ENCODE results near the gene FASLG.

Gene FASLG

DNA sequence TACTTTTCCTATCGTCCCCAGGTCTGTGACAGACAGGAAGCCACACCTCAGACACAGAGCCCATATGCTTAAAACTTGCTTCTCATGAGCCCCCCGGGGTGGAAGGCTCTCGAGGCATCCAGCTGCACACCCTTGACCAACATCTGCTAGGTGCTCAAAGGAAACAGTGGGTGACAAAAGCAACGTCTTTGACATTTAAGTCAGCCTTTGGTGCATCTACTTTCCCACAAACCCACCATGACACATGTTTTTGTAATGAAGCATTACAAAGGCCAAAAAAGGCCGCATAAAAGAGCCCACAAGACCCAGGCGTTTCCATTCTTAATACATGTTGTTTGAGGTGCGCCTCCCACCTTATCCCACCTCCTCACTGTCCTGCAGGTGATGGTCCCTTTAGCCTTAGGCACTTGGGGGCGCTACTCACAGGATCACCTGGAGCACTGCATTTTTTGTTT lies 11.8 kb upstream of the FASLG start:
- DNase-seq: peak in 1 of 2 experiments; percentile 40

DNA sequence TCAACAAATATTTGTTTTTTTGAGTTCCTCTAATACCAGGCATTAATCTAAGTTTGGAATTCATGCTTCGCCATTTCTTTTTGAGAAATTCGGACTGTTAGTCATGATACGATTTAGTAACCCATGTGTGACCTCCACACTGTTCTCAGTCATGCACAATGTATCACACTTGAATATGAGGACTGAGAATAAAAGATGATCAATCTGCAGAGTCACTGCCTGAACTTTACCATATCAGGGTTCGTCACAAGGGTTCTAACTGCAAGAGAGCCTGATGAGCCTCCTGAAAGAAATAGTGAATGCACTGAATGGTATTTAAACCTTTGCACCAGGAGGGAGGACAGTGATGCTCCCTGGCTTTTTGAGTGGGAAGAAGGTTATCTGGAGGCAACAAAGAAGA lies 10.9 kb upstream of the FASLG start:
- DNase-seq: no peak

DNA sequence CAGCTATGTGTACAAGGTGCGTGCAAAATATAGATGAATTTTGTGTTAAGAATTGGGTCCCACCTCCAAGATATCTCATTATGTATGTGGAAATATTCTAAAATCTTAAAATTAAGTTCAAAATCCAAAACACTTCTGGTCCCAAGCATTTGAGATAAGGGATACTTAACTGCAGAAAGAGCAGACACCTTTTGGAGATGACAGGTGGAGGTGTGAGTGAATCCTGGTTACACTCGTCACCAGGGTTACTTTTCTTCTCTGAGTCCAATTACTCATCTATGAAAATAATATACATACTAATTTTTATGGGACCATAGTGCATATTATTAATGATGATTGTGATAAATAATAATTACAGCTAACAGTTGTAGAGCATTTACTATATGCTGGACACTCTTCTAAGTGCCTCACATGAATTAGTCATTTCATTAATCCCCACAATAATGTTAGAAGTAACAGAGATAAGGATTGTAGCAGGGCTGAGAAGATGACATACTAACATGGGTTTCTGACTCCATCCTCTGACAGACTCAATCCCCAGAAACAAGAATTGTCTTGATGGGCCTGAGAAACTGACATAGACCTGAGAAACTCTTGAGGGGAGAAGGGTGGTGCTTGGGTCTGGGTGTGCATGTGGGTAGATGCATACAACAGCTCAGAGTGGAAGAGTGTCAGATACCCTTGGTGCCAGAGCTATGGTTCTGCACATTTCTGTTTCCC lies 8.3 kb upstream of the FASLG start:
- DNase-seq: no peak

DNA sequence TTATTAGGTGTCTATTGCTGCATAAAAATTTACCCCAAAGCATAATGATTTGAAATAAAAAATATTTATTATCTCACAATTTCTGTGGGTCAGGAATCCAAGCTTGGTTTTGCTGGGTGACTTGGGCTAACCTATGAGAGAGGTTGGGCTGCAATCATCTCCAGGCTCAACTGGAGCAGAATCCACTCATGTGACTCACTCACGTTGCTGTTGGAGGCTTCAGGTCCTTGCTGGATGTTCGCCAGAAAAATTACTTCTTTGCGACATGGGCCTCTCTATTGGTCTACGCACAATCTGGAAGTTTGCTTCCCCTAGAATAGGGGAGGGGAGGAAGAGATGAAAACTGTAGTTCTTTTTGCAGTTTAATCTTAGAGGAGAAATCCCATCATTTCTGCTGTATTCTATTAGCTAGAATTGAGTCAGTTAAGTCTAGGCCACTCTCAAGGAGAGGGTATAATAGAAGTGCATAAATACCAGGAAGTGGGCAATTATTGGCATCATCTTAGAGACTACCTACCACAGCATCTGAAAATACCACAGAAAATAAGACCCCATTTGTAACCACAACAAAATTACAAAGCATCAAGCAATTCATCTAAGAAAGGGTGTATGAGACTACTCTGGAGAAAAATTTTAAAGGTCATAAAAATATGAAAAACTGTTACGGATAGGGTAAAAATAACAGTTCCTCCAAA lies 5.7 kb upstream of the FASLG start:
- no peak for DNase-seq

DNA sequence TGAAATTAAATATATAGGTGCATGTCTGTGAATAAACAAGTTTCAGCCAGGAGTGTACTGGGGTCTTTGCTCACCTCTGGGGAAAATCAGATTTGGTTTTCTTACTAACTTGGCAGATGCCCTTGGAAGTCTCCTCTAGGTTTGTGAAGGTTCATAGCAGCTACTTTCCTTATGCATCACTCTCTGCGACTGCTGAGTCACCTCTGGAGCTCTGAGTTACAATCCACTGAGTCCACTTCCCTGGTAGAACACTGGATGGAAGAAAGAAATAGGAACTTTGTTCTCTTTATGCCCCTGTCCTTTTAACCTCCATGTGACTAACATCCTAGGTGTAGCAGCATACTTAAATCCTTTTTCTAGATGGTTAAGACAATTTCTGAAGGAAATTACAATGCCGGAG lies 4.4 kb upstream of the FASLG start:
- no peak for DNase-seq

DNA sequence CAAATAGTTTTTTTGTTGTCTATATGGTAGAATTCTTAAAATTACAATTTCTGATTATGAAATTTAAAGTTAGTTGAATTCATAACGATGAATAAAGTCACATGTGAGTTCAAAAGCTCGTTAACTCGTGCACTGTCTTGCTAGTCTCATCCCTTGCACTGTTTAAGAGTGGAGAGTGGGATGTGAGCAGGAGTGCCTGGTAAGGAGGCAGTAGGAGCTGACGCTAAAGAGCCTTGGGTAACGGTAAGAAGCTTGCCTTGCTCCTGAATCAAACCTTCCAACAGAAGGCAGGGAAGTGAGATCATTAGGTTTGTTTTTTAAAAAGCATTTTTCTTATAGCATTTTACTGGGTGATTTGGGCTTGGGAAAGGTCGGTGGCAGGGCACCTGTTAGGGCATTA lies 2.3 kb upstream of the FASLG start:
- DNase-seq: no peak

DNA sequence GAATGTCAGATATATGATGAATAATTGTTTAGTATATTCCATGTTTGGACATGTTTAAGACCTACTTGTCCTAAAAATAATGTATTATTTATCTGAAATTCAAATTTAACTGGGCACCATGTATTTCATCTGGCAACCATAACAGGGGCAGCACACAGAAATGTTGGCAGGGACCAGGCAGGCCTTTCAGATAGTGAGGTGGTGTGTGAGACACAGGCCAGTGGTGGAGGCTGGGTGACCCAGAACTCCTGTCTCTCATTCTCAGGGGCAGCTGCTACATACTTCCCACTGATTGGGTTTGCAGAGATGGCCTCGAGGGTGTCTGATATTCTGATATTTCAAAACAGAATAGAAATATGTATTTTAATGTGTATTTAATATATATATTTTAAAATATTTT lies 1.3 kb upstream of the FASLG start:
- no peak for DNase-seq

DNA sequence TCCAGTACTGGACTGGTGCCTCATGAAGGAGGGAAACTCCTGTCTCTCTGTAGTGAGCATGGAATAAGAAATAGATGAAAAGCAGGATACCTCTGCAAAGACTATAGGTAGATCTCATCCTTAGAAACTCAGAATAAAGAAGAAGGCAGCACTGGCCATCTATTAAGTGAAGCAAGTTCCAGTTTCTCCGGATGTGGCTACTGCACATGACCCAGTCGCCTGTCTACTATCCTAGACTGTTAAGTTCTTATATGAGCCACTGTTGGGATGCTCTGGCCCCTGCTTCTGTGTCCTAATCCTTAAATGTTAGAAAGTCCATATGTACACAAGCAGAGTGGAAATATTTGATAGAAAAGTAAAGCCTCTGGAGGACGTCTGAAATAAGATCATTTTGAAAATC lies 2.2 kb downstream of the FASLG start:
- DNase-seq: no peak

DNA sequence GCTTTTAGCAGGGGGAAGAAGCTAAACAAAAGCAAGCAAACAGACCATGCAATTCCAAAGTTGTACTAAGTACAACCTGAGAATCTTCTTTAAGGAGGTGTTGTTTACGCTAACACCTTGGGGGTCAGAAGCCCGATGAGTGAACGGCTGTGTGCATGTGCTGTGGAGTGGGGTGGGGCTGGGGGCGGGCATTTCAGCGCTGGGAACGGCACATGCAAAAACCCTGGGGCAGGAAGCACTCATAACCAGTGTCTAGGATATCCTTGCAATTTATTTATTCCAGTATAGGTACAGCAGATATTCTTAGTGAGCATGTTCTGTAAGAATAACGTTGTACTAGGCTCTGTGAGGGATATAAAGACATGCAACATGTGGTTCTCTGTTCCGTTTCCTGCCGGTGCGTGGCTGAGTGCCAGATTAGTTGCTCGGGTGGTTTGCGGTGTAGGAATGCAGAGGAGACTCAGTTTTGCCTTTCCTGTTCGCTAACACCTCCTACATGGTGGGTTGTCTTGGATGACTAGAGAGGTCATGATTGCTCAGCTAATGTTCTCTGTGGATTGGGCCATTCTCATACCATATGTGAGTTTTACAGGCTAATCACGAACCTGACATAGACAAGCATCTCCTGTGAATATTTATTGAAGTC lies 3.7 kb downstream of the FASLG start:
- peak; percentile 90 to 94 for DNase-seq

DNA sequence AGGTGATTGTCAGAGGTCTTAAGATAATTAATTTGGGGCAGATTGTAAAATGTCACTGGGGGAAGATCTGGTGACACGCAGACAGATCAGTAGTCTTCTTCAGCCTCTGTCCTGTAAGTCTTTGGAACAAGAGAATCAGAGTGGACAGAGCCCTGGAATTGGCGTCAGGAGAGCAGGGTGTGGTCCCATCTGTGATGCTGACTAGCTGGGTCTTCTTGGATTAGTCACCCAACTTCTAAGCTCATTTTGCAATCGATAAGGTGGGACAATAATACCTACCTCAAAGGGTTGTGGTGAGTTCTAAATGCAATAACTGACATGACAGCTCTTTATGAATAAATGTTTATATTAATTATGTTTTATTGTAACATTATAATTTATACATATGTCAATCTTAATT lies 4.8 kb downstream of the FASLG start:
- DNase-seq: no peak

DNA sequence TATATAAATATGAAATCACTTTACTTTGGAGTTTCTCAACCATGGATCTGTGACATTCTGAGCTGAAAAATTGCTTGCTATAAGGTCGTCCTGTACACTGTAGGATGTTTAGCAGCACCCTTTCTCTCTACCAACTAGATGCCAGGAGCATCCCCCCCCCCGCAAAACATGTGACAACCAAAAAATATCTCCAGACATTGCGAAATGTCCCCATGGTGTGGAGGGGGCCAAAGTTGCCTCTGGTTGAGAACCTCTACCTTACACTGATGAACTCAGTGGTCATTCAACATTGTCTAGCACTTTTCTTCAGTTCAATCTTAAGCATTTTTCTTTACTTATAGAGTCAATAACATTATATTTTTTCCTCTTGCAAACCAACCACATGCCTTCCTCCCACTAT lies 9.2 kb downstream of the FASLG start:
- no peak for DNase-seq

DNA sequence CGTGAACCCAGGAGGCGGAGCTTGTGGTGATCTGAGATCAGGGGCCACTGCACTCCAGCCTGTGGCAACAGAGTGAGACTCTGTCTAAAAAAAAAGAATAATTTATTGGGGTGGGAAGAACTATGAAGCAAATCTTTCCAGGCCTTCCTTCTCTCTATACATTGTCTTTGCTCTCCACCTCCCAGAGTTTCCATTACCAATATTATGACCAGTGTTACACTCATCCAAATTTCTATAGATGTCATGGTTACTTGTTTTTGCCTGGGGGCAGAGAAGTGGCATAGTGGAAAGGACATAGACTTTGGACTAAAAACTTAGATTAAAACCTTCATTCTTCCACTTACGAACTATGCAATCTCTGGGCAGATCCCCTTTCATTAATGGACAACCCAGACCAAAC lies 10.1 kb downstream of the FASLG start:
- no peak for DNase-seq

DNA sequence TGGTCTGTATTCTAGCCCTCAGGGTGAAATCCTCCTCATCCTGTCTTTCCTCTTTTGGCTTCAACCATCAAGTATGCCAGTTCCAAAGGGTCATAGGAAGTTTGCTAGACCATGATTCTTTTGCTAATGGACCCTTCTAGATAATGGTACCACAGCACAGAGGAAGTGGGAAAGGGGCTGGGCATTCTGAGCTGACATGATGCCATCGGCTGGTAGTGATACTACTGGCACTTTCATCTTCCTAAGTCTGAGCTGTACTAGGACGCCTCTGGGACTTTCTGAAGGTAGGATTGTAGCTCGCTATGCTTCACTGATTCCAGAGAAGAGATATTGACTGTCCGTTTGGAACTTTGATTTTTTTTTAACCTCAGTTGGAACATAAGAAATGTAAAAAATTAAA lies 11.4 kb downstream of the FASLG start:
- peak in 1 of 2 experiments; percentile 60 for DNase-seq

DNA sequence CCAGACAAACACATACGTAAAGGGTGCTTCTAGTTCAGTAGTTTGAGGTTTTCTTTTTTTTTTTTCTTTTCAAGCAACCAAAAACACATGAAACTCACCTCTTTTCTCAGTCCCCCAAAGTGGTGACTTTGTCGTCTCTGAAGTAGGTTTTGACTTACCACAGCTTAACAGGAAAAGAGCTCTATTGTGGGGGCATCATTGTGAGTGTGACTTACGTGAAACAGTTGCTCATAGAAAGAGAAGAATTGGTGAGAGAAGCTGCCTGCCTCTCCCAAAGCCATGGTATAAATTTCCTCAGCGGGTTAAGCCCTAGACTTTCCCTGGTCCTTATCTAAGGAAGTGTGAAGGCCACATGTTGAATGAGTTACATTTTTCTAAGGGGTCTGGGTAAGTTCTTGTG lies 11.9 kb downstream of the FASLG start:
- DNase-seq: no peak

DNA sequence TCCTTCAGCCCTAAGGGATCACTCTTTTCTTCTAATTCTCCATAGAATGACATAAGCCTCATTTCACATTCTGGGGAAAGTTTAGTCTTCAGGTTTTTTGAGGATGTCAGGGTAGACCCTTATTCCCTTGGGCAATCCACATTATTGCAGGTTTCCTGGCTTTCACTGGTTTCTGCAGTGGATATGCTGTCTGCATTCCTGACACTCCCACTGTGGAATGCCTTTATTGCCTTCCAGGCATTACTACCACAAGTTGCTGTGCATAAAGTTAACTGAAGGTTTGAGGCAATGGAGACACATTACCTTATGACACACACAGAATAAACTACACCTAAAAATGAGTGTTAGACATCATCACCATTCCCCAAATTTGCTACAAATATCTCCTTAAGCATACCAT lies 12.7 kb downstream of the FASLG start:
- no peak for DNase-seq

DNA sequence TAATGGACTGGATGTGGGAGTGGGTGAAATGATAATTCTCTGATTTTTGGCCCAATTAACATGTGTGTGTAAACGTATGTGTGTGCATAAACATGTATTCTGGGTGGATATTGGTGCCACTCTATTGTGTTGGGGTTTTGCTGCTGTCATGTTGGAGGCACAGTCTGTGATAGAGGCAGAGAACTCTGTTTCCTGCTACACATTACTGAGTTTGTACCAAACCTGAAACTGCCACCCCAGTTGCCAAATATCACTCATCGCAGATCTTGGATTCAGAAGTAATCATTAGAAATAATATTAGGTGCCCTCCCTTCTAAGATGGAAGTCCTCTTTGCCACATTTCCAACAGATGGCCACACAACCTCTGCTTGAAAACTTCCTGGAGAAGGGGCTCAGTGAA lies 13.8 kb downstream of the FASLG start:
- no peak for DNase-seq

DNA sequence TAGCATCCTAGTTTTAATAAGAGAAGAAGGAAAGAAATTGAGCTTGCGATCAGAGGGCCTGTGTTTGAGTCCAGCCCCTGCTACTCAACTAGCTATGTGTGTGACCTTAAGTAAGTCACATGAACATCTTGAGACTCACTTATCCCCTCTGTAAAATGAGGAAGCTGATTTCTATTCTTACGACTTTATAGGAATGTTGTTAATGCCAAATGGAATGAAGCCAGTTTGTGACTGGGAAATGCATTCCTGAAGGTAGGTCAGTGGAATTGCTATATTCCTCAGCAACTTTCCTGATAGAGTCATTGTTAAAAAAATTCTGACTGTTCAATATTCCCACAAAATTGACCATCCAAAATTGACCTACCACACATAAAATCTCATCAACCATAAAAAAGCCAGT lies 14.9 kb downstream of the FASLG start:
- no peak for DNase-seq

DNA sequence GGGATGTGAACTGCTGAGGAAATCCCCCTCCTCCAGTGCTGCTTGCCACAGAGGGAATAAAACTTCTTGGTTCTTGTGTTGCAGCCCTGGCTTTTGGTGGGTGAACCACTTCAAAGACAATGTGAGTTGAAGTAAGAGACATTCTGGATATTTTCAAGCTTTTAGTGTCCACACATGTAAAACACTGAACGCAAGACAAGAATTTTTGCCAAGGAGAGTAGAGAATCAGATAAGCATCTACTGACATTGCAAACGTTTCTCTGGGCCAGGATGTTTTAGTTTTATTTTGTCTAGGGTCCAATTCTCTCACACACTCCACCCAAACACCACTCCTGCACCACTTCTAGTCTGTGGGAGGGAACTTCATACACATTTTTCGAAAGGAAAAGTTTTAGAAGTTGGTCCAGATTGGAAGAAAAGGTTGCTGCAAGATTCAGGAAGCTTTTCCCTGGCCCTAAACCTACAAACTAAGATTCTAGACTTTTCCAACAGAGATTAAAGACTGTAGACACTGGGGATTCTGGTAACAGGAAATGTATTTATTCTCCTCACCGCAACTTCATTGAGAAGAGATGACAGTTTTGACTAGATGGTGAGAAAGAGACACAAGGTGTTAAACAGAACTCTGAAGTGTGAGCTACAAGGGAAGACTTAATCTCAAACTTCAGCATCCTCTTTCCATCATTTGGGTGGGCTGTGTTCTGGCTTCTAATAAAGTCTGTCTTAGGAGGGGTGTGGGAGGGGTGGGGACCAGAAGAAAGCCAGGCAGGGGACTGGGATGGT lies 16.1 kb downstream of the FASLG start:
- no peak for DNase-seq

DNA sequence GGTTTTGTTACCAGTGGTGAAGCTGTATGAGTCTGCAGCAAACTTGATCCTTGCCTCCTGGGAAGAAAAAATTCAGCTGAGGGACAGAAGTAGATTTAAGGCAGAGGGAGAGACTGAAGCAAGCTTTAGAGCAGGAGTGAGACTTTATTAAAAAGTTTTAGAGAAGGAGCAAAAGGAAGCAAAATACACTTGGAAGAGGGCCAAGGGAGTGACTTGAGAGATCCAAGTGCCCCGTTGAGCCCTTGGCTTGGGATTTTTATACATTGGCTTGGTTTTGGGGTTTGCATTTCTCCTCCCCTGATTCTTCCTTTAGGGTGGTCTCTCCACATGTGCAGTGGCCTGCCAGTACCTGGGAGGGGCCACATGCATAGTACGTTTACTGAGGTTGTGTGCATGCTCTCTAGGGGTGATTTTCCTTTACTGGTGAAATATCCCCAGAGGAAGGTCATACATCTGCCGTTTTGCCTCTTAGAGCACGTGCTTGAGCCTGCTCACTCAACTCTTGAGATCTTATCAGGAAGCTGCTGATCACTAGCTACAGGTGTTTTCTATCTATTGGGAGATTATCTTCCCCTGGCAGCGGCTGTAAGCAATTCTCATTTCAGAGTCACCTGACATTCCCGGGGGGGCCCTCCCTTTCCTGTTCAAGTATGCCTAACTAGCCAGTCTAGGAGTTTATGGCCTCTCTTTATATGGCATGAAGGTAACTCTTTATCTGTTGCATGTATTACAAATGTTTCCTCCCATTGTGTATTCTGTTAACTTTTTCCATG lies 20.3 kb downstream of the FASLG start:
- DNase-seq: no peak

DNA sequence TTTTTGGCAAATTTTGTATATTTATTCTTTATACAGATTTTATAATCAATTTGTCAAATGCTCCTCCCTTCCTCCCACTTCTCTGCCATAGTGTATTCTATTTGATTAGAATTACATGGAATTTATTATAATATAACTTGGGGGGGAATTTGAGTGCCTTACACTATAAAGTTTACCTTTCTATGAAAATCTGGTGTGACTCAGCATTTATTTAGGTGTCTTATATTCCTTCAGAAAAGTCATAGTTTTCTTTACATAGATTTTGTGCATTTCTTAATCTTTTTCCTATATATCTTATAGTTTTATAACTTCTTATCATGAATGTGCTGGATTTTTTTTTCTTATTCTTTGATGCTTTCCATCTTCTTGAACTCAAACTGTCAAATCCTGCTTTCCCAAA lies 21.3 kb downstream of the FASLG start:
- DNase-seq: no peak

DNA sequence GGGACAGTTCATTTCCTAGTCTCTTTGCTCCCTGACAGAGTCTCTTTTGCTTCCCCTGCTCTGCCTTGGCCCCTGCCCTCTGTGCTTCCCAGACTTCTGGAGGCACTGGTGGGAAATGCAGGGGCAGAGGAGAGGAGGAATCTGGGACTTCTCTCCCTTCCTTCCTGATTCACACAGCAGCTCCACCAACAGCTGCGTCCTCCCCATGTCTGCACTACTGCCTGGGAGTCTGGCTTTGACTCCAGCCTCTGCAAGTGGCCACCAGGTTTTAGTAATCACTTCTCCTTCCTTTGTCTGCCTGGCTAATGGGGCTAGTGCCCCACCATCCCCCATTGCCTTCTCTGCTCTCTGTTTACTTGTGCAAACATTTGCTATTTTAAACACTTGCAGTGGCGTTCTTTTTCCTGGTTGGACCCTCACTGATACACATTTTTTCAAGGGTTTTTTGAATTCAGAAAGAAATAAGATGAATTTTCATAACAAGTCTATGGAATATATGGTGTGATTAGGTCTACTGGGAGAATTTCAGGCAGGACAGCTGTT lies 21.9 kb downstream of the FASLG start:
- DNase-seq: no peak

DNA sequence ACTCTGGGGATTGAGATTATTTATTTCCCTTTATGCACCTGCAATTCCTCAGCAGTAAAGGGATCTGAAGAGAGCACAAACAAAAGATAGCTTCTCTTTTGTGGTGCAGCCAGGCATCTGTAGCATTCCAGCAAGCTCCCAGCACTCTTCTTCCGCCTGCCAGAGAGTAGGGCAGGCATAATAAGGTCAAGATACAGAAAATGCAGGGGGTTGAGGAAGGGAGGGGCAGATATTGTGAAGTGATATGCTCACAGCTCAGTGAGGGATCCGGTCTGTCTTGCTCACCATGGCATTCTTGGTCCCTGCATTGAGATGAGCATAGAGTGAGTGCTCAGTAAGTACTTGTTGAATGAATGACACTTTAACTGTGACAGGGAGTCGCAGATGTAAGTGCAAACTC lies 23.9 kb downstream of the FASLG start:
- no peak for DNase-seq

Measured in activated CD4-positive, alpha-beta T cell treated with anti-CD3 and anti-CD28 coated beads, Interleukin-2, amount 50 U/mL, for 48 hours (primary cell).